GM12878 (cell line): Measurements from ENCODE around the gene AFMID. TPM values are rescaled to one million over a fixed set of nuclear protein-coding genes. Genes with fewer than 3 reads are reported as not detected.

ENCODE experiments used
- ATAC-seq: fragments of 200-7000 bp; cut with Tn5 transposase; 3 replicates; pipeline ENCODE4 v1.9.1; 2020; ENCODE audit warnings: mild to moderate bottlenecking, moderate library complexity
- BruUV-seq: library from RNA; stranded (reverse); fragments of 400-500 nt; replicated peaks from 2 replicates; lab custom pipeline; 2021; lab: Mats Ljungman, UMichigan
- CTCF ChIA-PET: fragments of 300-600 bp; sonication (Branson Sonifier 250); formaldehyde crosslinking; extraction: SDS; loops from one replicate; lab custom pipeline; 2021; ENCODE audit warnings: inconsistent platforms; lab: Yijun Ruan, JAX
- POLR2A ChIA-PET: fragments of 350-600 bp; formaldehyde crosslinking; extraction: SDS; loops from one replicate; lab custom pipeline; 2021; ENCODE audit warnings: inconsistent platforms; lab: Charles Lee
- RAD21 ChIA-PET: fragments of 300-600 bp; sonication (Branson Sonifier 250); formaldehyde crosslinking; loops from one replicate; lab custom pipeline; 2023; ENCODE audit warnings: antibody characterized with exemption; ENCODE audit not compliant: unreplicated experiment; lab: Charles Lee
- SMC1A ChIA-PET: fragments of 300-600 bp; sonication (Branson Sonifier 250); formaldehyde crosslinking; loops from one replicate; lab custom pipeline; 2023; ENCODE audit not compliant: unreplicated experiment, uncharacterized antibody; lab: Charles Lee
- DNase-seq: peaks from one replicate; pipeline ENCODE4 v3.0.0-alpha.2; 2011; ENCODE audit warnings: low read depth, low spot score
- FAIRE-seq: peaks from 3 replicates; lab custom pipeline; 2011; peaks lifted over from hg19 to GRCh38; lab: Jason Lieb, UNC
- H2AFZ ChIP-seq: 2 replicates; pipeline ENCODE4 v1.6.0; 2011; ENCODE audit warnings: low read depth, low read length, control low read depth; ENCODE audit not compliant: control insufficient read depth
- H3K27ac ChIP-seq: 2 replicates; pipeline ENCODE4 v1.5.1; 2011; ENCODE audit warnings: control low read depth; ENCODE audit not compliant: control insufficient read depth, insufficient read depth
- H3K27me3 ChIP-seq, 2 experiments: replicated peaks in 1 of 2; 2 replicates each; pipeline versions ENCODE4 v1.6.0 to v1.6.1; 2011; ENCODE audit warnings: low read length in 1 of 2; ENCODE audit not compliant: control insufficient read depth in 2 of 2, insufficient read depth in 2 of 2
- H3K36me3 ChIP-seq, 2 experiments: 2 replicates each; pipeline ENCODE4 v1.5.1; 2011; ENCODE audit warnings: low read length in 1 of 2; ENCODE audit not compliant: control insufficient read depth in 2 of 2, insufficient read depth in 2 of 2
- H3K4me1 ChIP-seq: 2 replicates; pipeline ENCODE4 v1.6.1; 2011; ENCODE audit warnings: mild to moderate bottlenecking, low read length, moderate library complexity, mixed read lengths; ENCODE audit not compliant: control insufficient read depth, insufficient read depth
- H3K4me2 ChIP-seq: 2 replicates; pipeline ENCODE4 v1.6.0; 2011; ENCODE audit warnings: control low read depth; ENCODE audit not compliant: control insufficient read depth, insufficient read depth
- H3K4me3 ChIP-seq: fragments of 200-600 bp; sonication (generic); 2 replicates; pipeline ENCODE4 v1.5.1; 2016
- H3K79me2 ChIP-seq: 2 replicates; pipeline ENCODE4 v1.6.0; 2011; ENCODE audit warnings: low read length; ENCODE audit not compliant: control insufficient read depth, insufficient read depth
- H3K9ac ChIP-seq: 2 replicates; pipeline ENCODE4 v1.8.0; 2011; ENCODE audit warnings: low read length, control low read depth, mixed read lengths; ENCODE audit not compliant: control insufficient read depth, insufficient read depth
- H3K9me3 ChIP-seq: replicated peaks from 3 replicates; pipeline ENCODE4 v1.5.1; 2011; ENCODE audit warnings: mild to moderate bottlenecking, low read length; ENCODE audit not compliant: control insufficient read depth, insufficient read depth
- H4K20me1 ChIP-seq: 2 replicates; pipeline ENCODE4 v1.6.0; 2011; ENCODE audit not compliant: control insufficient read depth, insufficient read depth
- CBX3 ChIP-seq: fragments of 200-600 bp; sonication (generic); IDR thresholded peaks from 2 replicates; pipeline ENCODE4 v1.6.1; 2016; ENCODE audit warnings: low read depth, borderline replicate concordance
- CHD4 ChIP-seq: fragments of 200-600 bp; sonication (generic); IDR thresholded peaks from 2 replicates; pipeline ENCODE4 v1.6.1; 2016; ENCODE audit warnings: mild to moderate bottlenecking
- FOS ChIP-seq: IDR thresholded peaks from 3 replicates; pipeline ENCODE4 v1.6.1; 2011; ENCODE audit warnings: borderline replicate concordance; ENCODE audit not compliant: insufficient read length; ENCODE audit errors: extremely low read depth
- NR2C2 ChIP-seq: IDR thresholded peaks from 2 replicates; pipeline ENCODE4 v1.6.1; 2011; ENCODE audit warnings: borderline replicate concordance, low read depth; ENCODE audit not compliant: control insufficient read depth, insufficient read length
- SMARCA5 ChIP-seq: fragments of 450-650 bp; IDR thresholded peaks from 2 replicates; pipeline ENCODE4 v1.6.1; 2017; ENCODE audit warnings: mild to moderate bottlenecking
- ZBTB11 ChIP-seq: fragments of 450-650 bp; formaldehyde crosslinking; IDR thresholded peaks from 2 replicates; pipeline ENCODE4 v1.5.0; 2022; ENCODE audit warnings: mild to moderate bottlenecking, missing genetic modification characterization
- ZNF217 ChIP-seq: fragments of 450-650 bp; IDR thresholded peaks from 2 replicates; pipeline ENCODE4 v1.6.1; 2017; ENCODE audit warnings: antibody characterized with exemption, mild to moderate bottlenecking
- ZSCAN29 ChIP-seq: fragments of 450-650 bp; IDR thresholded peaks from 2 replicates; pipeline ENCODE4 v1.6.1; 2017; ENCODE audit warnings: mild to moderate bottlenecking, moderate library complexity
- WGBS: methylation state at CpG from one replicate; pipeline ENCODE4 v1.1.6; 2016; ENCODE audit warnings: low lambda C conversion rate; ENCODE audit not compliant: insufficient replicate concordance, insufficient coverage; ENCODE audit errors: missing lambda C conversion rate; 5-methylcytosine and 5-hydroxymethylcytosine counted together
- in situ Hi-C: fragments of 300-500 bp; cut with MboI; formaldehyde crosslinking; loops from 9 replicates; pipeline ENCODE4 v1.14.3; 2018; ENCODE audit warnings: mixed read lengths
- intact Hi-C: fragments of 100-400 bp; cut with micrococcal nuclease; formaldehyde crosslinking; loops from one replicate; pipeline ENCODE4 v1.14.2; 2022; ENCODE audit not compliant: unreplicated experiment
- polyA plus RNA-seq, 11 experiments: library from polyadenylated mRNA; depleted of rRNA in 4 of 11; unstranded in 6 of 11; stranded (reverse) in 5 of 11; fragments of >200 nt; fragmentation: Nextera tagmentation in 4 of 11; fragmentation: Illumina TruSeq in 1 of 11; extraction: Ambion mirVana in 4 of 11; extraction: Trizol in 1 of 11; gene quantifications; 1 replicate in 1 of 11; 2 replicates in 10 of 11; pipeline versions ENCODE4 v1.2.1 to v1.2.3, GENCODE V29; 2011 to 2016; ENCODE audit warnings: inconsistent platforms in 2 of 11, missing spikeins in 2 of 11, low read depth in 1 of 11
- total RNA-seq, 4 experiments: library from RNA; depleted of rRNA in 3 of 4; stranded (reverse); fragments of >200 nt in 3 of 4; fragmentation: Illumina TruSeq in 1 of 4; extraction: Trizol in 1 of 4; gene quantifications; 2 replicates each; pipeline versions ENCODE4 v1.2.1 to v1.2.3, GENCODE V29; 2013 to 2021

AFMID gene
- total and polyA plus RNA-seq, 10 of the 15 experiments (the other 5 are each of a cell fraction or from before 2014, with no cell fraction given): 36.1 to 98.8 (median 51.6) TPM

- no peaks in the 10 kb centered on the region for H4K20me1 ChIP-seq
- H3K27me3 ChIP-seq: no peaks in the 10 kb centered on the region
- peaks cover 2% of the 10 kb centered on the region for H3K79me2 ChIP-seq
- TF ChIP-seq CHD4 (no peak), ZNF217 (0 out of 2 replicates have a peak, but pooled peaks have one; percentile 61), FOS (no peak), NR2C2 (no peak), SMARCA5 (peak; percentile 80), ZSCAN29 (no peak), CBX3 (no peak), ZBTB11 (no peak)
- peaks cover 69% of the 10 kb centered on the region for H3K4me1 ChIP-seq
- in situ Hi-C loops: no loop called here
- CTCF ChIA-PET: interaction anchor here (1.1 to 2.3 kb wide), 2 partner anchors 12 to 27 kb away, joined by 3 to 11 read pairs; no protein-coding TSS in a partner anchor
- BruUV-seq: no TSS peak
- FAIRE-seq: peak; percentile 52
- peak overlapping the region; percentile 96 for H3K27ac ChIP-seq
- POLR2A ChIA-PET: interaction anchor here (0.5 to 2.4 kb wide), 6 partner anchors 8 to 30 kb away, joined by 3 to 11 read pairs (median 4); partner anchors contain the start of gene TMC6
- WGBS: 73% methylated on average over 7 of the region's 7 CpGs
- H3K4me2 ChIP-seq: peak overlapping the region; percentile 40
- no peak overlapping the region for H2AFZ ChIP-seq
- DNase-seq: no peak
- intact Hi-C loops: no loop called here
- peaks cover 0 to under 1% of the 10 kb centered on the region in 2 experiments; a peak in 2 of 4 replicates for H3K36me3 ChIP-seq
- no peak for ATAC-seq
- no peaks in the 10 kb centered on the region for H3K9me3 ChIP-seq
- RAD21 ChIA-PET: interaction anchor here (0.8 to 3.3 kb wide), 3 partner anchors 8 to 30 kb away, joined by 3 to 29 read pairs (median 5); no protein-coding TSS in a partner anchor
- no peak overlapping the region for H3K4me3 ChIP-seq
- SMC1A ChIA-PET: interaction anchor here (0.6 to 2.2 kb wide), 4 partner anchors 12 to 37 kb away, joined by 3 to 5 read pairs (median 3); no protein-coding TSS in a partner anchor
- H3K9ac ChIP-seq: peak overlapping the region; percentile 25
Measured at GRCh38 chr17:78146471-78146869, 40.7 kb upstream of the AFMID start.
